ENCODE measurements around the gene TFDP2.
"Not testable (repeated sequence)": the region's sequence is repeated elsewhere in the genome, so short reads cannot be mapped to it uniquely, and the experiment has no call there.

The TFDP2 gene

GRCh38 chr3:141979050-141979671 lies 170.2 kb downstream of the TFDP2 start:
- no peak overlapping the region for H3K4me2 ChIP-seq (ENCODE audit: low read depth, low read length, poor library complexity, severe bottlenecking)
- TF ChIP-seq CTCF (conservative IDR thresholded peaks at IDR 0.05; ENCODE audit: low read length) = no peak
- TF ChIP-seq EZH2phosphoT487 (IDR thresholded peaks at IDR 0.05; ENCODE audit: borderline replicate concordance) = no peak
- no peak overlapping the region for H3K4me3 ChIP-seq (ENCODE audit: low read length, poor library complexity, severe bottlenecking)
- H3K9me3 ChIP-seq (ENCODE audit: insufficient read depth, low read depth, low read length) = no peaks in the 10 kb centered on the region
- no peaks in the 10 kb centered on the region for H3K79me2 ChIP-seq (ENCODE audit: insufficient read depth, low read length)
- H3K9ac ChIP-seq (ENCODE audit: low read depth, low read length, poor library complexity, severe bottlenecking) = no peak overlapping the region
- no peaks in the 10 kb centered on the region for H3K9me2 ChIP-seq (replicated peaks; ENCODE audit: low read depth, low read length)
- no peaks in the 10 kb centered on the region for H4K20me1 ChIP-seq (ENCODE audit: insufficient read depth, low read length, poor library complexity, severe bottlenecking)
- no peak overlapping the region for H2AFZ ChIP-seq (ENCODE audit: low read length)
- no peaks in the 10 kb centered on the region for H3K4me1 ChIP-seq (ENCODE audit: insufficient read depth, low read length, poor library complexity, severe bottlenecking)
- H3K27me3 ChIP-seq (ENCODE audit: insufficient read depth, low read length, poor library complexity, severe bottlenecking) = no peaks in the 10 kb centered on the region
- H3K36me3 ChIP-seq (ENCODE audit: insufficient read depth, low read length) = peaks cover 48% of the 10 kb centered on the region; the same call in 1 of the 2 replicates
- no peaks in the 10 kb centered on the region for H3F3A ChIP-seq (ENCODE audit: low read depth)

- not testable (repeated sequence) for H3K4me2 ChIP-seq (ENCODE audit: low read depth, low read length, poor library complexity, severe bottlenecking); H3K4me3 ChIP-seq (ENCODE audit: low read length, poor library complexity, severe bottlenecking); H3K79me2 ChIP-seq (ENCODE audit: insufficient read depth, low read length); H3K9ac ChIP-seq (ENCODE audit: low read depth, low read length, poor library complexity, severe bottlenecking); H4K20me1 ChIP-seq (ENCODE audit: insufficient read depth, low read length, poor library complexity, severe bottlenecking); H2AFZ ChIP-seq (ENCODE audit: low read length); H3F3A ChIP-seq (ENCODE audit: low read depth); H3K9me2 ChIP-seq (replicated peaks; ENCODE audit: low read depth, low read length); H3K4me1 ChIP-seq (ENCODE audit: insufficient read depth, low read length, poor library complexity, severe bottlenecking); H3K27me3 ChIP-seq (ENCODE audit: insufficient read depth, low read length, poor library complexity, severe bottlenecking); H3K9me3 ChIP-seq (ENCODE audit: insufficient read depth, low read depth, low read length)
- peaks cover 61% of the 10 kb centered on the region; the same call in 1 of the 2 replicates for H3K36me3 ChIP-seq (ENCODE audit: insufficient read depth, low read length)
These were observed 174.6 kb downstream of the TFDP2 start for GRCh38 chr3:141974777-141975176.

GRCh38 chr3:141972399-141972798 lies 176.9 kb downstream of the TFDP2 start:
- no peak overlapping the region for H3K4me2 ChIP-seq (ENCODE audit: low read depth, low read length, poor library complexity, severe bottlenecking)
- H3K79me2 ChIP-seq (ENCODE audit: insufficient read depth, low read length) = no peaks in the 10 kb centered on the region
- no peak overlapping the region for H3K9ac ChIP-seq (ENCODE audit: low read depth, low read length, poor library complexity, severe bottlenecking)
- H3K36me3 ChIP-seq (ENCODE audit: insufficient read depth, low read length) = peaks cover 68% of the 10 kb centered on the region
- no peak overlapping the region for H3K4me3 ChIP-seq (ENCODE audit: low read length, poor library complexity, severe bottlenecking)
- no peaks in the 10 kb centered on the region for H3F3A ChIP-seq (ENCODE audit: low read depth)
- no peaks in the 10 kb centered on the region for H3K4me1 ChIP-seq (ENCODE audit: insufficient read depth, low read length, poor library complexity, severe bottlenecking)
- no peaks in the 10 kb centered on the region for H3K9me3 ChIP-seq (ENCODE audit: insufficient read depth, low read depth, low read length)
- no peaks in the 10 kb centered on the region for H3K27me3 ChIP-seq (ENCODE audit: insufficient read depth, low read length, poor library complexity, severe bottlenecking)
- no peaks in the 10 kb centered on the region for H3K9me2 ChIP-seq (replicated peaks; ENCODE audit: low read depth, low read length)
- peaks cover 8% of the 10 kb centered on the region for H4K20me1 ChIP-seq (ENCODE audit: insufficient read depth, low read length, poor library complexity, severe bottlenecking)
- H2AFZ ChIP-seq (ENCODE audit: low read length) = no peak overlapping the region
- TF ChIP-seq CTCF (conservative IDR thresholded peaks at IDR 0.05; ENCODE audit: low read length) = no peak
- no peak for TF ChIP-seq EZH2phosphoT487 (IDR thresholded peaks at IDR 0.05; ENCODE audit: borderline replicate concordance)

- Histone ChIP-seq H3K4me3 (ENCODE audit: low read length, poor library complexity, severe bottlenecking) (no peak overlapping the region), H3F3A (ENCODE audit: low read depth) (no peaks in the 10 kb centered on the region), H3K9me3 (ENCODE audit: insufficient read depth, low read depth, low read length) (no peaks in the 10 kb centered on the region), H3K9me2 (replicated peaks; ENCODE audit: low read depth, low read length) (no peaks in the 10 kb centered on the region), H4K20me1 (ENCODE audit: insufficient read depth, low read length, poor library complexity, severe bottlenecking) (peaks cover 8% of the 10 kb centered on the region), H2AFZ (ENCODE audit: low read length) (no peak overlapping the region), H3K4me2 (ENCODE audit: low read depth, low read length, poor library complexity, severe bottlenecking) (no peak overlapping the region), H3K36me3 (ENCODE audit: insufficient read depth, low read length) (peaks cover 73% of the 10 kb centered on the region), H3K9ac (ENCODE audit: low read depth, low read length, poor library complexity, severe bottlenecking) (no peak overlapping the region), H3K79me2 (ENCODE audit: insufficient read depth, low read length) (no peaks in the 10 kb centered on the region), H3K4me1 (ENCODE audit: insufficient read depth, low read length, poor library complexity, severe bottlenecking) (no peaks in the 10 kb centered on the region), H3K27me3 (ENCODE audit: insufficient read depth, low read length, poor library complexity, severe bottlenecking) (no peaks in the 10 kb centered on the region)
- TF ChIP-seq CTCF (conservative IDR thresholded peaks at IDR 0.05; ENCODE audit: low read length) = no peak
- no peak for TF ChIP-seq EZH2phosphoT487 (IDR thresholded peaks at IDR 0.05; ENCODE audit: borderline replicate concordance)
These were observed 177.8 kb downstream of the TFDP2 start for GRCh38 chr3:141971571-141971970.

Data from Loucy (cell line).